HCT116 (cell line): Measurements from ENCODE around the gene EHMT1. TPM values are rescaled to one million over a fixed set of nuclear protein-coding genes. Genes with fewer than 3 reads are reported as not detected.

Source experiments
- ATAC-seq: fragments of 200-7000 bp; cut with Tn5 transposase; 2 replicates; pipeline ENCODE4 v1.9.1; 2020; ENCODE audit warnings: mild to moderate bottlenecking, moderate library complexity
- BruUV-seq: library from RNA; stranded (reverse); fragments of 400-500 nt; replicated peaks from 2 replicates; lab custom pipeline; 2021; lab: Mats Ljungman, UMichigan
- CTCF ChIA-PET: fragments of 300-600 bp; sonication (Branson Sonifier 250); formaldehyde crosslinking; loops from one replicate; lab custom pipeline; 2021; ENCODE audit warnings: antibody characterized with exemption; lab: Charles Lee
- POLR2A ChIA-PET: fragments of 300-600, 350-600 bp; sonication (Branson Sonifier 250); formaldehyde crosslinking; loops from one replicate; lab custom pipeline; 2021; ENCODE audit warnings: antibody characterized with exemption; lab: Charles Lee
- RAD21 ChIA-PET, 2 experiments: fragments of 300-600 bp; sonication (Branson Sonifier 250); formaldehyde crosslinking; loops; one replicate each; lab custom pipeline; 2023; ENCODE audit warnings: low total read pairs in 2 of 2; ENCODE audit not compliant: uncharacterized antibody in 2 of 2, unreplicated experiment in 2 of 2, low non-redundant PET in 1 of 2; lab: Charles Lee
- DNase-seq: peaks from one replicate; pipeline ENCODE4 v3.0.0-alpha.2; 2010; ENCODE audit warnings: low read depth, low spot score
- H2AFZ ChIP-seq: fragments of 200-600 bp; shearing (Covaris generic), sonication (generic); 2 replicates; pipeline ENCODE4 v1.6.1; 2017; ENCODE audit warnings: low read depth, mixed run types, mixed read lengths, antibody characterized with exemption, low read length; ENCODE audit not compliant: poor library complexity, severe bottlenecking
- H3K27ac ChIP-seq: 2 replicates; pipeline ENCODE4 v1.5.1; 2012; ENCODE audit warnings: low read depth, low read length
- H3K27me3 ChIP-seq: fragments of 200-600 bp; sonication (generic); 2 replicates; pipeline ENCODE4 v1.6.1; 2016; ENCODE audit warnings: mixed run types, low read length, mixed read lengths; ENCODE audit not compliant: insufficient read depth
- H3K36me3 ChIP-seq, 2 experiments: fragments of 200-500 bp in 1 of 2; fragments of 200-600 bp in 1 of 2; sonication (Bioruptor generic) in 1 of 2; sonication (generic) in 1 of 2; 2 replicates each; pipeline versions ENCODE4 v1.5.1 to v1.6.1; 2014 to 2016; ENCODE audit warnings: low read length in 2 of 2, inconsistent platforms in 1 of 2, mixed read lengths in 1 of 2, mixed run types in 1 of 2; ENCODE audit not compliant: insufficient read depth in 2 of 2, control insufficient read depth in 1 of 2
- H3K4me1 ChIP-seq, 2 experiments: fragments of 200-600 bp in 1 of 2; sonication (generic) in 1 of 2; 2 replicates each; pipeline versions ENCODE4 v1.5.1 to v1.6.1; 2012 to 2017; ENCODE audit warnings: low read length in 2 of 2, inconsistent platforms in 1 of 2, mild to moderate bottlenecking in 1 of 2, mixed read lengths in 1 of 2, mixed run types in 1 of 2, moderate library complexity in 1 of 2; ENCODE audit not compliant: insufficient read depth in 2 of 2, control insufficient read depth in 1 of 2
- H3K4me2 ChIP-seq: fragments of 200-600 bp; sonication (generic); 2 replicates; pipeline ENCODE4 v1.6.1; 2017; ENCODE audit warnings: mixed run types, low read length, mixed read lengths
- H3K4me3 ChIP-seq, 2 experiments: fragments of 200-600 bp in 1 of 2; sonication (generic) in 1 of 2; replicated peaks in 1 of 2; 2 replicates each; pipeline ENCODE4 v1.5.1; 2011 to 2016; ENCODE audit warnings: low read length in 2 of 2, control low read depth in 1 of 2, low read depth in 1 of 2, mild to moderate bottlenecking in 1 of 2, mixed read lengths in 1 of 2, mixed run types in 1 of 2
- H3K79me2 ChIP-seq: fragments of 200-600 bp; sonication (generic); 2 replicates; pipeline ENCODE4 v1.6.1; 2017; ENCODE audit warnings: mild to moderate bottlenecking, mixed run types, low read length, moderate library complexity, mixed read lengths; ENCODE audit not compliant: insufficient read depth
- H3K9ac ChIP-seq: fragments of 200-600 bp; sonication (generic); 2 replicates; pipeline ENCODE4 v1.6.1; 2016; ENCODE audit warnings: low read length, mixed read lengths
- H3K9me2 ChIP-seq: fragments of 200-600 bp; sonication (generic), shearing (Covaris generic); 2 replicates; pipeline ENCODE4 v1.6.1; 2017; ENCODE audit warnings: mixed run types, mild to moderate bottlenecking, moderate library complexity; ENCODE audit not compliant: insufficient read depth
- H3K9me3 ChIP-seq, 2 experiments: fragments of 200-500 bp in 1 of 2; fragments of 200-600 bp in 1 of 2; sonication (Bioruptor generic) in 1 of 2; sonication (generic) in 1 of 2; 2 replicates each; pipeline ENCODE4 v1.6.1; 2014 to 2017; ENCODE audit warnings: low read length in 2 of 2, mixed read lengths in 2 of 2, inconsistent platforms in 1 of 2, low read depth in 1 of 2, mild to moderate bottlenecking in 1 of 2, mixed run types in 1 of 2, moderate library complexity in 1 of 2; ENCODE audit not compliant: control insufficient read depth in 1 of 2, insufficient read depth in 1 of 2
- H4K20me1 ChIP-seq: fragments of 200-600 bp; sonication (generic), shearing (Covaris generic); 2 replicates; pipeline ENCODE4 v1.6.1; 2017; ENCODE audit warnings: mixed run types, mild to moderate bottlenecking, moderate library complexity; ENCODE audit not compliant: insufficient read depth
- CEBPB ChIP-seq: IDR thresholded peaks from 2 replicates; pipeline ENCODE4 v1.6.1; 2012; ENCODE audit warnings: low read depth
- EZH2phosphoT487 ChIP-seq: fragments of 200-600 bp; IDR thresholded peaks from 2 replicates; pipeline ENCODE4 v1.6.1; 2018; ENCODE audit warnings: antibody characterized with exemption, borderline replicate concordance
- MAX ChIP-seq: IDR thresholded peaks from 2 replicates; pipeline ENCODE4 v1.6.1; 2012
- POLR2A ChIP-seq: IDR thresholded peaks from 2 replicates; pipeline ENCODE4 v1.7.0; 2011; ENCODE audit warnings: borderline replicate concordance; ENCODE audit not compliant: insufficient read depth, insufficient read length; ENCODE audit errors: extremely low read depth
- POLR2AphosphoS5 ChIP-seq: IDR thresholded peaks from 2 replicates; pipeline ENCODE4 v1.6.1; 2011; ENCODE audit warnings: mild to moderate bottlenecking, low read depth, low read length, moderate library complexity
- RAD21 ChIP-seq: IDR thresholded peaks from 2 replicates; pipeline ENCODE4 v1.6.1; 2012; ENCODE audit warnings: low read depth, mild to moderate bottlenecking
- REST ChIP-seq: IDR thresholded peaks from 2 replicates; pipeline ENCODE4 v1.6.1; 2012; ENCODE audit warnings: low read depth
- TCF7L2 ChIP-seq: IDR thresholded peaks from 2 replicates; pipeline ENCODE4 v1.7.0; 2011; ENCODE audit warnings: borderline replicate concordance, inconsistent platforms; ENCODE audit not compliant: insufficient read depth, insufficient read length; ENCODE audit errors: extremely low read depth
- YY1 ChIP-seq: IDR thresholded peaks from 2 replicates; pipeline ENCODE4 v1.6.1; 2011; ENCODE audit warnings: low read length, low read depth, moderate library complexity, mild to moderate bottlenecking; ENCODE audit not compliant: insufficient replicate concordance; ENCODE audit errors: extremely low read depth
- ZFX ChIP-seq: fragments of 450-650 bp; IDR thresholded peaks from 2 replicates; pipeline ENCODE4 v1.6.1; 2017
- intact Hi-C: fragments of 100-400 bp; cut with micrococcal nuclease; formaldehyde crosslinking; loops from 2 replicates; pipeline ENCODE4 v1.10.0; 2022
- total RNA-seq: library from RNA; stranded (reverse); gene quantifications from one replicate; pipeline ENCODE4 v1.2.1, GENCODE V29; 2021; ENCODE audit not compliant: unreplicated experiment

Gene EHMT1
- total RNA-seq, 1 experiment from 2014 or later = 86.1 TPM

GRCh38 chr9:137783521-137783920 lies 164.7 kb downstream of the EHMT1 start:
- intact Hi-C loops = no loop called here
- no peak overlapping the region for H3K9ac ChIP-seq
- no peak overlapping the region for H2AFZ ChIP-seq
- no peaks in the 10 kb centered on the region for H3K4me1 ChIP-seq
- no peak overlapping the region for H3K27ac ChIP-seq
- no peaks in the 10 kb centered on the region for H4K20me1 ChIP-seq
- H3K9me2 ChIP-seq = no peaks in the 10 kb centered on the region
- no peak overlapping the region for H3K4me2 ChIP-seq
- no peak overlapping the region for H3K4me3 ChIP-seq
- CTCF ChIA-PET = no interaction called here
- BruUV-seq = no TSS peak
- TF ChIP-seq MAX = no peak
- no peak for TF ChIP-seq EZH2phosphoT487
- no peak for TF ChIP-seq YY1
- TF ChIP-seq RAD21 = no peak
- no peak for TF ChIP-seq ZFX
- no peak for TF ChIP-seq REST
- TF ChIP-seq CEBPB = no peak
- TF ChIP-seq TCF7L2 = no peak
- no peak for TF ChIP-seq POLR2AphosphoS5
- TF ChIP-seq POLR2A = no peak
- TF ChIP-seq, all 23 proteins: peak for 0
- RAD21 ChIA-PET = no interaction called here
- DNase-seq (no peak), ATAC-seq (no peak)
- H3K27me3 ChIP-seq = no peaks in the 10 kb centered on the region
- POLR2A ChIA-PET = no interaction called here
- H3K9me3 ChIP-seq = no peaks in the 10 kb centered on the region
- peaks cover 17 to 27% of the 10 kb centered on the region in 2 experiments for H3K36me3 ChIP-seq
- H3K79me2 ChIP-seq = no peaks in the 10 kb centered on the region
